Stimulated activated naive B cell treated with anti-CD40 and anti-IgM and Interleukin-4, amounts not matched to agents 10 μg/mL and 1 μg/mL and 100 μg/mL, for 72 hours (primary cell): ENCODE measurements around the gene G6PD.
"Not testable (repeated sequence)": the region's sequence is repeated elsewhere in the genome, so short reads cannot be mapped to it uniquely, and the experiment has no call there.

ENCODE experiments used
- ATAC-seq, 2 donors: fragments of 150-1000 bp; cut with Tn5 transposase; replicated peaks; 2 replicates each; pipeline ENCODE4 v1.10.0; 2021; ENCODE audit warnings: moderate library complexity in 1 of 2
- DNase-seq: peaks from one replicate; pipeline ENCODE4 v3.0.0; 2021
- H3K27ac Mint-ChIP-seq: one replicate; pipeline ENCODE4 v1.8.0; 2022; ENCODE audit warnings: mild to moderate bottlenecking, mixed read lengths
- H3K27me3 Mint-ChIP-seq, 2 donors: one replicate each; pipeline ENCODE4 v1.8.0; 2022; ENCODE audit warnings: mixed read lengths in 2 of 2
- H3K36me3 Mint-ChIP-seq, 2 donors: one replicate each; pipeline ENCODE4 v1.8.0; 2022; ENCODE audit warnings: mixed read lengths in 2 of 2, mild to moderate bottlenecking in 1 of 2
- H3K4me1 Mint-ChIP-seq, 2 donors: one replicate each; pipeline ENCODE4 v1.8.0; 2022; ENCODE audit warnings: mixed read lengths in 2 of 2, mild to moderate bottlenecking in 1 of 2
- H3K4me3 Mint-ChIP-seq, 2 donors: one replicate each; pipeline ENCODE4 v1.8.0; 2022; ENCODE audit warnings: mild to moderate bottlenecking in 2 of 2, mixed read lengths in 2 of 2, moderate library complexity in 1 of 2
- H3K9me3 Mint-ChIP-seq, 2 donors: one replicate each; pipeline ENCODE4 v1.8.0; 2022; ENCODE audit warnings: mixed read lengths in 2 of 2, mild to moderate bottlenecking in 1 of 2

Gene G6PD

GRCh38 chrX:154558060-154558690, 11.5 kb upstream of the G6PD start:
- not testable (repeated sequence) for H3K4me1 Mint-ChIP-seq, H3K27me3 Mint-ChIP-seq, H3K9me3 Mint-ChIP-seq, DNase-seq, H3K27ac Mint-ChIP-seq, H3K4me3 Mint-ChIP-seq
- ATAC-seq, result peak; percentile 36 to 41
- H3K36me3 Mint-ChIP-seq, result peaks cover 8 to 13% of the 10 kb centered on the region in 2 donors

- Mint-ChIP-seq H3K36me3 (peaks cover 18 to 33% of the 10 kb centered on the region in 2 donors), H3K4me3 (peak overlapping the region in 1 of 2 donors; percentile 6), H3K27ac (peak overlapping the region; percentile 47), H3K4me1 (peaks cover 26 to 36% of the 10 kb centered on the region in 2 donors)
- DNase-seq, H3K9me3 Mint-ChIP-seq, H3K27me3 Mint-ChIP-seq, ATAC-seq: not testable (repeated sequence)
These were observed 5.6 kb upstream of the G6PD start for GRCh38 chrX:154552112-154552806.

GRCh38 chrX:154549766-154550165, 3.1 kb upstream of the G6PD start:
- peaks cover 29 to 37% of the 10 kb centered on the region in 2 donors for H3K36me3 Mint-ChIP-seq
- H3K9me3 Mint-ChIP-seq, result no peaks in the 10 kb centered on the region
- peak overlapping the region; percentile 12 to 60 for H3K4me3 Mint-ChIP-seq
- H3K27ac Mint-ChIP-seq, result peak overlapping the region; percentile 84
- no peaks in the 10 kb centered on the region for H3K27me3 Mint-ChIP-seq
- no peak for DNase-seq
- peaks cover 28 to 50% of the 10 kb centered on the region in 2 donors for H3K4me1 Mint-ChIP-seq
- no peak for ATAC-seq

- no peak for DNase-seq
- no peaks in the 10 kb centered on the region for H3K27me3 Mint-ChIP-seq
- no peak for ATAC-seq
- H3K9me3 Mint-ChIP-seq, result no peaks in the 10 kb centered on the region
- peaks cover 25 to 32% of the 10 kb centered on the region in 2 donors for H3K36me3 Mint-ChIP-seq
- peak overlapping the region; percentile 87 to 88 for H3K4me3 Mint-ChIP-seq
- H3K27ac Mint-ChIP-seq, result peak overlapping the region; percentile 91
- peaks cover 29 to 55% of the 10 kb centered on the region in 2 donors for H3K4me1 Mint-ChIP-seq
These were observed 1.3 kb upstream of the G6PD start for GRCh38 chrX:154548028-154548316.

- ATAC-seq, result peak; percentile 74 to 79
- DNase-seq, result peak; percentile 88
- Mint-ChIP-seq H3K4me1 (peaks cover 32 to 59% of the 10 kb centered on the region in 2 donors), H3K27ac (peak within 1 kb of the TSS; percentile 91), H3K4me3 (peak within 1 kb of the TSS; percentile 87 to 88), H3K36me3 (peaks cover 26 to 36% of the 10 kb centered on the region in 2 donors), H3K9me3 (no peaks in the 10 kb centered on the region), H3K27me3 (no peaks in the 10 kb centered on the region)
These were observed 790 bp upstream of the G6PD start, which contains the start of gene IKBKG for GRCh38 chrX:154547245-154548027. IKBKG (plus strand) TSS chrX:154547620; CDS start chrX:154552003, 4,383 bp downstream.

- Mint-ChIP-seq H3K27me3 (no peaks in the 10 kb centered on the region), H3K9me3 (no peaks in the 10 kb centered on the region), H3K4me1 (peaks cover 30 to 62% of the 10 kb centered on the region in 2 donors), H3K36me3 (peaks cover 28 to 34% of the 10 kb centered on the region in 2 donors), H3K27ac (peak overlapping the region; percentile 70), H3K4me3 (peak overlapping the region; percentile 77 to 87)
- DNase-seq, result no peak
- no peak for ATAC-seq
These were observed 872 bp downstream of the G6PD start for GRCh38 chrX:154545673-154546274.

GRCh38 chrX:154542723-154543424, 3.8 kb downstream of the G6PD start:
- H3K4me3 Mint-ChIP-seq, result peak overlapping the region; percentile 84 to 85
- H3K9me3 Mint-ChIP-seq, result no peaks in the 10 kb centered on the region
- H3K27me3 Mint-ChIP-seq, result no peaks in the 10 kb centered on the region
- DNase-seq, result peak; percentile 37
- H3K36me3 Mint-ChIP-seq, result peaks cover 27 to 38% of the 10 kb centered on the region in 2 donors
- peak; percentile 26 to 35 for ATAC-seq
- peak overlapping the region; percentile 99 for H3K27ac Mint-ChIP-seq
- H3K4me1 Mint-ChIP-seq, result peaks cover 28 to 57% of the 10 kb centered on the region in 2 donors

GRCh38 chrX:154541896-154542722, 4.5 kb downstream of the G6PD start:
- Mint-ChIP-seq H3K4me3 (peak overlapping the region; percentile 84 to 85), H3K4me1 (peaks cover 28 to 57% of the 10 kb centered on the region in 2 donors), H3K9me3 (no peaks in the 10 kb centered on the region), H3K27ac (peak overlapping the region; percentile 99), H3K27me3 (no peaks in the 10 kb centered on the region), H3K36me3 (peaks cover 27 to 38% of the 10 kb centered on the region in 2 donors)
- ATAC-seq, result peak; percentile 28 to 30
- DNase-seq, result no peak

GRCh38 chrX:154541589-154541895, 5.1 kb downstream of the G6PD start:
- H3K27ac Mint-ChIP-seq, result peak overlapping the region; percentile 99
- no peak for DNase-seq
- peaks cover 28 to 57% of the 10 kb centered on the region in 2 donors for H3K4me1 Mint-ChIP-seq
- no peaks in the 10 kb centered on the region for H3K27me3 Mint-ChIP-seq
- no peaks in the 10 kb centered on the region for H3K9me3 Mint-ChIP-seq
- H3K36me3 Mint-ChIP-seq, result peaks cover 27 to 38% of the 10 kb centered on the region in 2 donors
- peak overlapping the region; percentile 84 to 85 for H3K4me3 Mint-ChIP-seq
- ATAC-seq, result no peak

- H3K4me3 Mint-ChIP-seq, result peak overlapping the region; percentile 11 to 23
- DNase-seq, result no peak
These were observed 5.6 kb downstream of the G6PD start for GRCh38 chrX:154540897-154541535.

GRCh38 chrX:154540365-154540764, 6.3 kb downstream of the G6PD start:
- Mint-ChIP-seq H3K27ac (peak overlapping the region; percentile 69), H3K36me3 (peaks cover 21 to 31% of the 10 kb centered on the region in 2 donors), H3K4me1 (peaks cover 27 to 49% of the 10 kb centered on the region in 2 donors)
- DNase-seq, H3K27me3 Mint-ChIP-seq, H3K9me3 Mint-ChIP-seq, ATAC-seq, H3K4me3 Mint-ChIP-seq: not testable (repeated sequence)

More at GRCh38 chrX:154540897-154541535, 5.6 kb downstream of the G6PD start:
- Mint-ChIP-seq H3K36me3 (peaks cover 25 to 36% of the 10 kb centered on the region in 2 donors), H3K27ac (peak overlapping the region; percentile 99), H3K4me1 (peaks cover 27 to 55% of the 10 kb centered on the region in 2 donors), H3K27me3 (no peaks in the 10 kb centered on the region), H3K9me3 (no peaks in the 10 kb centered on the region)
- no peak for ATAC-seq

GRCh38 chrX:154539077-154539476, 7.6 kb downstream of the G6PD start:
- Mint-ChIP-seq H3K27me3 (no peaks in the 10 kb centered on the region), H3K4me1 (peaks cover 28 to 45% of the 10 kb centered on the region in 2 donors), H3K9me3 (no peaks in the 10 kb centered on the region), H3K36me3 (peaks cover 18 to 30% of the 10 kb centered on the region in 2 donors), H3K27ac (no peak overlapping the region), H3K4me3 (no peak overlapping the region)
- no peak for ATAC-seq
- no peak for DNase-seq
